HepG2 (cell line): Measurements from ENCODE around the gene CDK6. TPM values are rescaled to one million over a fixed set of nuclear protein-coding genes. Genes with fewer than 3 reads are reported as not detected.

Experiments used
- ATAC-seq: fragments of 200-7000 bp; cut with Tn5 transposase; 3 replicates; pipeline ENCODE4 v1.9.1; 2020; ENCODE audit warnings: mild to moderate bottlenecking, moderate library complexity
- BruUV-seq: library from RNA; stranded (reverse); fragments of 400-500 nt; replicated peaks from 2 replicates; lab custom pipeline; 2021; lab: Mats Ljungman, UMichigan
- CTCF ChIA-PET: fragments of 300-600 bp; formaldehyde crosslinking; extraction: SDS; loops from one replicate; lab custom pipeline; 2021; ENCODE audit warnings: low total read pairs, inconsistent platforms, low intra/inter-chr PET ratio; lab: Yijun Ruan, JAX
- POLR2A ChIA-PET: fragments of 350-600 bp; sonication (Branson Sonifier 250); formaldehyde crosslinking; loops from one replicate; lab custom pipeline; 2020; ENCODE audit warnings: antibody characterized with exemption, inconsistent platforms; lab: Yijun Ruan, JAX
- DNase-seq: peaks from one replicate; pipeline ENCODE4 v3.0.0-alpha.2; 2015; ENCODE audit warnings: low spot score
- FAIRE-seq: peaks from 3 replicates; lab custom pipeline; 2011; peaks lifted over from hg19 to GRCh38; lab: Jason Lieb, UNC
- H2AFZ ChIP-seq: one replicate; pipeline ENCODE4 v1.6.1; 2011; ENCODE audit warnings: low read length, inconsistent platforms
- H3K27ac ChIP-seq: fragments of 300-600 bp; 3 replicates; pipeline ENCODE4 v1.8.0; 2011; ENCODE audit warnings: mixed run types, mild to moderate bottlenecking, mixed read lengths, low read length, inconsistent platforms; ENCODE audit not compliant: insufficient read depth; ENCODE audit errors: extremely low read length
- H3K27me3 ChIP-seq, 2 experiments: fragments of 200-600 bp in 1 of 2; 2 replicates in 1 of 2; 3 replicates in 1 of 2; pipeline versions ENCODE4 v1.6.0 to v1.8.0; 2011; ENCODE audit warnings: low read length in 2 of 2, mild to moderate bottlenecking in 2 of 2, moderate library complexity in 2 of 2, inconsistent platforms in 1 of 2; ENCODE audit not compliant: insufficient read depth in 2 of 2, control insufficient read depth in 1 of 2
- H3K36me3 ChIP-seq, 2 experiments: fragments of 200-600 bp in 1 of 2; replicated peaks in 1 of 2; 2 replicates in 1 of 2; 3 replicates in 1 of 2; pipeline versions ENCODE4 v1.5.1 to v1.8.0; 2011; ENCODE audit warnings: low read length in 2 of 2, inconsistent platforms in 1 of 2; ENCODE audit not compliant: insufficient read depth in 2 of 2, control insufficient read depth in 1 of 2
- H3K4me1 ChIP-seq: 2 replicates; pipeline ENCODE4 v1.5.1; 2012; ENCODE audit warnings: low read length, inconsistent platforms; ENCODE audit not compliant: insufficient read depth
- H3K4me2 ChIP-seq: 2 replicates; pipeline ENCODE4 v1.6.0; 2011; ENCODE audit warnings: low read depth, low read length, inconsistent platforms
- H3K4me3 ChIP-seq, 3 experiments: fragments of 200-600 bp in 1 of 3; sonication (generic), shearing (Covaris generic) in 1 of 3; replicated peaks in 1 of 3; 2 replicates each; pipeline ENCODE4 v1.5.1; 2011 to 2016; ENCODE audit warnings: low read length in 3 of 3, inconsistent platforms in 2 of 3, low read depth in 2 of 3, mild to moderate bottlenecking in 2 of 3, control low read depth in 1 of 3, mixed read lengths in 1 of 3; ENCODE audit not compliant: insufficient read depth in 1 of 3
- H3K79me2 ChIP-seq: one replicate; pipeline ENCODE4 v1.6.1; 2011; ENCODE audit warnings: low read length, inconsistent platforms; ENCODE audit not compliant: insufficient read depth
- H3K9ac ChIP-seq: 2 replicates; pipeline ENCODE4 v1.6.0; 2011; ENCODE audit warnings: mild to moderate bottlenecking, low read depth, low read length, inconsistent platforms; ENCODE audit not compliant: insufficient read depth
- H3K9me3 ChIP-seq: 2 replicates; pipeline ENCODE4 v1.5.1; 2012; ENCODE audit warnings: mild to moderate bottlenecking, low read length
- H4K20me1 ChIP-seq: 2 replicates; pipeline ENCODE4 v1.6.0; 2011; ENCODE audit warnings: inconsistent platforms, mild to moderate bottlenecking, low read length, moderate library complexity; ENCODE audit not compliant: insufficient read depth
- HNRNPK ChIP-seq: fragments of 200-400 bp; formaldehyde crosslinking; IDR thresholded peaks from 2 replicates; pipeline ENCODE4 v1.6.1; 2018; ENCODE audit warnings: low read length, low read depth, moderate library complexity, mild to moderate bottlenecking; ENCODE audit not compliant: poor library complexity, severe bottlenecking
- NR2F1 ChIP-seq, 2 experiments: fragments of 450-650 bp in 1 of 2; formaldehyde crosslinking in 1 of 2; IDR thresholded peaks; 2 replicates each; pipeline versions ENCODE4 v1.5.0 to v1.6.1; 2016 to 2020; ENCODE audit warnings: mild to moderate bottlenecking in 1 of 2, missing compliant biosample characterization in 1 of 2, missing genetic modification reagents in 1 of 2, moderate library complexity in 1 of 2
- ZNF382 ChIP-seq: sonication (generic); formaldehyde crosslinking; IDR thresholded peaks from 2 replicates; pipeline ENCODE4 v1.5.0; 2020; ENCODE audit warnings: missing genetic modification reagents, mild to moderate bottlenecking, borderline replicate concordance
- ZNF501 ChIP-seq: sonication (generic); formaldehyde crosslinking; IDR thresholded peaks from 2 replicates; pipeline ENCODE4 v1.5.1; 2020; ENCODE audit warnings: mild to moderate bottlenecking, moderate library complexity, missing genetic modification reagents
- ZSCAN31 ChIP-seq: sonication (generic); formaldehyde crosslinking; IDR thresholded peaks from 2 replicates; pipeline ENCODE4 v1.5.0; 2020; ENCODE audit warnings: low read depth, mild to moderate bottlenecking, missing genetic modification reagents
- WGBS: methylation state at CpG from one replicate; pipeline ENCODE4 v1.1.6; 2017; ENCODE audit warnings: low lambda C conversion rate; 5-methylcytosine and 5-hydroxymethylcytosine counted together
- in situ Hi-C: cut with HindIII; loops from 2 replicates; pipeline ENCODE4 v1.10.0; 2017; ENCODE audit warnings: low pct_unique_long_range_greater_than_20kb; ENCODE audit not compliant: extremely low pct_ligation_motif_present
- intact Hi-C: fragments of 100-400 bp; cut with micrococcal nuclease; formaldehyde crosslinking; loops from one replicate; pipeline ENCODE4 v1.10.0; 2022; ENCODE audit not compliant: unreplicated experiment
- polyA plus RNA-seq, 8 experiments: library from polyadenylated mRNA; depleted of rRNA in 3 of 8; stranded (reverse) in 7 of 8; unstranded in 1 of 8; fragments of >200 nt; fragmentation: Illumina TruSeq in 4 of 8; extraction: Trizol in 4 of 8; gene quantifications; 2 replicates each; pipeline versions ENCODE4 v1.2.1 to v1.2.3, GENCODE V29; 2011 to 2016; ENCODE audit warnings: low read depth in 4 of 8, missing spikeins in 1 of 8, mixed read lengths in 1 of 8; ENCODE audit not compliant: insufficient read depth in 1 of 8
- total RNA-seq, 5 experiments: library from RNA; depleted of rRNA; stranded (reverse); fragments of >200 nt; fragmentation: Illumina TruSeq; extraction: Trizol; gene quantifications; 2 replicates each; pipeline ENCODE4 v1.2.3, GENCODE V29; 2016; ENCODE audit warnings: low read depth in 1 of 5
- TF ChIP-seq, protein P1 (sequence below): sonication (generic); formaldehyde crosslinking; IDR thresholded peaks from 2 replicates; pipeline ENCODE4 v1.5.1; 2020; ENCODE audit warnings: mild to moderate bottlenecking, missing genetic modification reagents, borderline replicate concordance
- TF ChIP-seq, protein P2 (sequence below): sonication (generic); formaldehyde crosslinking; IDR thresholded peaks from 2 replicates; pipeline ENCODE4 v1.4.0; 2020; ENCODE audit warnings: missing genetic modification reagents
- TF ChIP-seq, protein P3 (sequence below): sonication (generic); formaldehyde crosslinking; IDR thresholded peaks from 2 replicates; pipeline ENCODE4 v1.4.0; 2020; ENCODE audit warnings: missing genetic modification reagents, mild to moderate bottlenecking, borderline replicate concordance

The CDK6 gene
- total and polyA plus RNA-seq, 2 of the 13 experiments (the other 11 are each of a cell fraction or from before 2014, with no cell fraction given): 34.6 to 90.8 TPM

- DNase-seq: no peak
- WGBS: 93% methylated on average over 4 of the region's 4 CpGs
- intact Hi-C loops: no loop called here
- POLR2A ChIA-PET: no interaction called here
- H3K9ac ChIP-seq: no peak overlapping the region
- no peak overlapping the region for H3K4me3 ChIP-seq
- no peaks in the 10 kb centered on the region for H3K27me3 ChIP-seq
- TF ChIP-seq ZNF382 (CRISPR knock-in tag): no peak
- TF ChIP-seq ZNF501 (CRISPR knock-in tag): no peak
- TF ChIP-seq NR2F1 (CRISPR knock-in tag; IDR thresholded peaks at IDR 0.05): no peak
- TF ChIP-seq, protein P1, sequence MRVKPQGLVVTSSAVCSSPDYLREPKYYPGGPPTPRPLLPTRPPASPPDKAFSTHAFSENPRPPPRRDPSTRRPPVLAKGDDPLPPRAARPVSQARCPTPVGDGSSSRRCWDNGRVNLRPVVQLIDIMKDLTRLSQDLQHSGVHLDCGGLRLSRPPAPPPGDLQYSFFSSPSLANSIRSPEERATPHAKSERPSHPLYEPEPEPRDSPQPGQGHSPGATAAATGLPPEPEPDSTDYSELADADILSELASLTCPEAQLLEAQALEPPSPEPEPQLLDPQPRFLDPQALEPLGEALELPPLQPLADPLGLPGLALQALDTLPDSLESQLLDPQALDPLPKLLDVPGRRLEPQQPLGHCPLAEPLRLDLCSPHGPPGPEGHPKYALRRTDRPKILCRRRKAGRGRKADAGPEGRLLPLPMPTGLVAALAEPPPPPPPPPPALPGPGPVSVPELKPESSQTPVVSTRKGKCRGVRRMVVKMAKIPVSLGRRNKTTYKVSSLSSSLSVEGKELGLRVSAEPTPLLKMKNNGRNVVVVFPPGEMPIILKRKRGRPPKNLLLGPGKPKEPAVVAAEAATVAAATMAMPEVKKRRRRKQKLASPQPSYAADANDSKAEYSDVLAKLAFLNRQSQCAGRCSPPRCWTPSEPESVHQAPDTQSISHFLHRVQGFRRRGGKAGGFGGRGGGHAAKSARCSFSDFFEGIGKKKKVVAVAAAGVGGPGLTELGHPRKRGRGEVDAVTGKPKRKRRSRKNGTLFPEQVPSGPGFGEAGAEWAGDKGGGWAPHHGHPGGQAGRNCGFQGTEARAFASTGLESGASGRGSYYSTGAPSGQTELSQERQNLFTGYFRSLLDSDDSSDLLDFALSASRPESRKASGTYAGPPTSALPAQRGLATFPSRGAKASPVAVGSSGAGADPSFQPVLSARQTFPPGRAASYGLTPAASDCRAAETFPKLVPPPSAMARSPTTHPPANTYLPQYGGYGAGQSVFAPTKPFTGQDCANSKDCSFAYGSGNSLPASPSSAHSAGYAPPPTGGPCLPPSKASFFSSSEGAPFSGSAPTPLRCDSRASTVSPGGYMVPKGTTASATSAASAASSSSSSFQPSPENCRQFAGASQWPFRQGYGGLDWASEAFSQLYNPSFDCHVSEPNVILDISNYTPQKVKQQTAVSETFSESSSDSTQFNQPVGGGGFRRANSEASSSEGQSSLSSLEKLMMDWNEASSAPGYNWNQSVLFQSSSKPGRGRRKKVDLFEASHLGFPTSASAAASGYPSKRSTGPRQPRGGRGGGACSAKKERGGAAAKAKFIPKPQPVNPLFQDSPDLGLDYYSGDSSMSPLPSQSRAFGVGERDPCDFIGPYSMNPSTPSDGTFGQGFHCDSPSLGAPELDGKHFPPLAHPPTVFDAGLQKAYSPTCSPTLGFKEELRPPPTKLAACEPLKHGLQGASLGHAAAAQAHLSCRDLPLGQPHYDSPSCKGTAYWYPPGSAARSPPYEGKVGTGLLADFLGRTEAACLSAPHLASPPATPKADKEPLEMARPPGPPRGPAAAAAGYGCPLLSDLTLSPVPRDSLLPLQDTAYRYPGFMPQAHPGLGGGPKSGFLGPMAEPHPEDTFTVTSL: no peak
- TF ChIP-seq, protein P2, sequence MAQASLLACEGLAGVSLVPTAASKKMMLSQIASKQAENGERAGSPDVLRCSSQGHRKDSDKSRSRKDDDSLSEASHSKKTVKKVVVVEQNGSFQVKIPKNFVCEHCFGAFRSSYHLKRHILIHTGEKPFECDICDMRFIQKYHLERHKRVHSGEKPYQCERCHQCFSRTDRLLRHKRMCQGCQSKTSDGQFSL (CRISPR knock-in tag): no peak
- TF ChIP-seq HNRNPK: no peak
- no peak for TF ChIP-seq ZSCAN31 (CRISPR knock-in tag)
- TF ChIP-seq, protein P3, sequence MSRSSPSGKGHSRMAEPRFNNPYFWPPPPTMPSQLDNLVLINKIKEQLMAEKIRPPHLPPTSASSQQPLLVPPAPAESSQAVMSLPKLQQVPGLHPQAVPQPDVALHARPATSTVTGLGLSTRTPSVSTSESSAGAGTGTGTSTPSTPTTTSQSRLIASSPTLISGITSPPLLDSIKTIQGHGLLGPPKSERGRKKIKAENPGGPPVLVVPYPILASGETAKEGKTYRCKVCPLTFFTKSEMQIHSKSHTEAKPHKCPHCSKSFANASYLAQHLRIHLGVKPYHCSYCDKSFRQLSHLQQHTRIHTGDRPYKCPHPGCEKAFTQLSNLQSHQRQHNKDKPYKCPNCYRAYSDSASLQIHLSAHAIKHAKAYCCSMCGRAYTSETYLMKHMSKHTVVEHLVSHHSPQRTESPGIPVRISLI (CRISPR knock-in tag): no peak
- TF ChIP-seq, all 625 proteins: peak for 0
- Histone ChIP-seq H3K36me3 (peaks cover 6 to 61% of the 10 kb centered on the region in 2 experiments), H3K4me1 (no peaks in the 10 kb centered on the region), H2AFZ (no peak overlapping the region), H3K27ac (no peak overlapping the region), H3K9me3 (no peaks in the 10 kb centered on the region), H3K79me2 (peaks cover 81% of the 10 kb centered on the region), H3K4me2 (no peak overlapping the region), H4K20me1 (peaks cover 4% of the 10 kb centered on the region; the same call in 1 of the 2 replicates)
- FAIRE-seq (no peak), ATAC-seq (no peak)
- no TSS peak for BruUV-seq
- in situ Hi-C loops: no loop called here
- CTCF ChIA-PET: no interaction called here
Measured at GRCh38 chr7:92732316-92733036, 103.9 kb downstream of the CDK6 start.
